Measurements from ENCODE around the gene RXRA.

- TF ChIP-seq FOXA1 (IDR thresholded peaks at IDR 0.05): no peak
- TF ChIP-seq NFRKB (IDR thresholded peaks at IDR 0.05): no peak
- no peak for TF ChIP-seq FOXK2 (IDR thresholded peaks at IDR 0.05)
- no peak for TF ChIP-seq TARDBP (IDR thresholded peaks at IDR 0.05)
- TF ChIP-seq SP1 (IDR thresholded peaks at IDR 0.05): no peak
- TF ChIP-seq L3MBTL2 (conservative IDR thresholded peaks at IDR 0.05): no peak
These were observed 99.6 kb downstream of the RXRA start for GRCh38 chr9:134425812-134426211.
